ENCODE results near the gene PKD2L2. TPM values are rescaled to one million over a fixed set of nuclear protein-coding genes. Genes with fewer than 3 reads are reported as not detected.

PKD2L2 gene
- total and polyA plus RNA-seq, 12 donors, result 0.06 to 1.7 (median 0.52) TPM; not detected in 2

DNA sequence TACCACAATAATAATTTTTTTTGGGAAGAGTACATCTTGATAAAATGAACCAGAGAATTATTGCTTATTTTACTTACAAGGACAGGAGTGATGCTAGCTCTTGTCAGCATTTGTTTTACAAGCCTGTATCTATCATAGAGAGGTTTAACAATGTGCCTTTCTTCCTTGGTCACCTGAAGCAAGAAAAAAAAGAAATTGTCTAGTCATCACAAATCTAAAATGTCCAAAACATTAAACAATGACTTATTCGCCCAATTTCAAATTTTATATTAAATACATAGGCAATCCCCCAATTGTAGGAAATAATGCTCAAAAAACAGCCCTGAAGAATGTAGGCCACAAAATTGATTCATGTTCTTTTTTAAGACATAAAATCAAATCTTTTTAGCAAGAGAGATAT, 56.6 kb downstream of the PKD2L2 start:
- H3K9me3 ChIP-seq, result no peaks in the 10 kb centered on the region
- WGBS, 2 donors, result 98 to 100% methylated on average over 1 of the region's 1 CpG
- no peak overlapping the region for H3K27ac ChIP-seq
- TF ChIP-seq, protein P1, sequence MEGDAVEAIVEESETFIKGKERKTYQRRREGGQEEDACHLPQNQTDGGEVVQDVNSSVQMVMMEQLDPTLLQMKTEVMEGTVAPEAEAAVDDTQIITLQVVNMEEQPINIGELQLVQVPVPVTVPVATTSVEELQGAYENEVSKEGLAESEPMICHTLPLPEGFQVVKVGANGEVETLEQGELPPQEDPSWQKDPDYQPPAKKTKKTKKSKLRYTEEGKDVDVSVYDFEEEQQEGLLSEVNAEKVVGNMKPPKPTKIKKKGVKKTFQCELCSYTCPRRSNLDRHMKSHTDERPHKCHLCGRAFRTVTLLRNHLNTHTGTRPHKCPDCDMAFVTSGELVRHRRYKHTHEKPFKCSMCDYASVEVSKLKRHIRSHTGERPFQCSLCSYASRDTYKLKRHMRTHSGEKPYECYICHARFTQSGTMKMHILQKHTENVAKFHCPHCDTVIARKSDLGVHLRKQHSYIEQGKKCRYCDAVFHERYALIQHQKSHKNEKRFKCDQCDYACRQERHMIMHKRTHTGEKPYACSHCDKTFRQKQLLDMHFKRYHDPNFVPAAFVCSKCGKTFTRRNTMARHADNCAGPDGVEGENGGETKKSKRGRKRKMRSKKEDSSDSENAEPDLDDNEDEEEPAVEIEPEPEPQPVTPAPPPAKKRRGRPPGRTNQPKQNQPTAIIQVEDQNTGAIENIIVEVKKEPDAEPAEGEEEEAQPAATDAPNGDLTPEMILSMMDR (IDR thresholded peaks at IDR 0.05), result no peak
- intact Hi-C loops (cut with DNase I), result no loop called here
- no peak for DNase-seq
- peaks cover 0 to 6% (median 0%) of the 10 kb centered on the region in 9 donors for H3K4me1 ChIP-seq
- no peak for ATAC-seq
- H3K27me3 ChIP-seq, result no peaks in the 10 kb centered on the region
- H3K4me3 ChIP-seq, result no peak overlapping the region
- peaks cover 0 to 100% (median 73%) of the 10 kb centered on the region in 9 donors for H3K36me3 ChIP-seq

DNA sequence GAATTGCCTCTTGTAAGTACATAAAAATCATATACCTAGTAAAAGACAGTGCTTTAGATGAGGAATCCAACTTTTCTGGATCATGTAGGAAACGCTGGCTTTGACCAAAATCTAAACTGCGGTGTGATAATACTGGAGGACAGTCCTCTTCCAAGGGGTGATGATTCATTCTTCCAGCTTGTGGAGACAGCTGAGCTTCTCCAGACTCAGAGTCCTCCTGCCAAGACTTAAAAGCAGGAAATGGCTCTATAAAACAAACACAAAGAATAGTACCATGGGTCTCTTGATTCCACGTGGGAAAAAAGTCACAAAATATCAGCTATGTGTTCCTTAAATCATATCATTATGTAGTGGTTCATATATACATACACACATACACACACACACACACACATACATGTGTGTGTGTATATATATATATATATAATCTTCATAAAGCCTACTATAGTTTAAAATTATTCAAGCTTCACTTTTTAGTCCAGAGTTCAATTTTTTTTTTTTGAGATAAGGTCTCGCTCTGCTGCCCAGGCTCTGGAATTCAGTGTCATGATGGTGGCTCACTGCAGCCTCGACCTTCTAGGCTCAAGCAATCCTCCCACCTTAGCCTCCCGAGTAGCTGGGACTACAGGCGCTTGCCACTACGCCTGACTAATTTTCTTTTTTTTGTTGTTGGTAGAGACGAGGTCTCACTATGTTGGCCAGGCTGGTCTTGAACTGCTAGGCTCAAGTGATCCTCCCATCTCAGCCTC, 65.0 kb downstream of the PKD2L2 start:
- 51 to 60% methylated on average over 9 of the region's 9 CpGs for WGBS, 2 donors
- intact Hi-C loops (cut with DNase I), result loop anchor here in 1 of 10 donors (5.0 kb wide), 1 partner anchor 62 kb away; no protein-coding TSS in a partner anchor

DNA sequence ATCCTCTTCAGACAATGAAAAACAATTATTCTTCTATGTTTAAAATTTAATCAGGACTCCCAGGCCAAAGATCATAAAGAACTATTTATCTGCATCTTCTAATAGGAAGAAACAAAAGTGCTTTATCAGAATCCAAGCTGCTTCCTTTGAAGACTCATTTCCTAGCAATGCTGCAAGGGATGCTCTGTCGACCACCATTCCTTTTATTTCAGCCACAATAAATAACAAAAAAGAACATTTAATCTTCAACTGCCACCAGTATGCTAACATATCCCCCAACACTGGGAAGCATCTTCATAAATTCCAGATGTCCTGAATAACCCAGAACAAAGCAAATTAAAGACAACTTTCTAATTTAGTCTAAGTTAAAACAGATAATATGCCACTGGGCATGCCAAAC, 68.7 kb downstream of the PKD2L2 start:
- TF ChIP-seq, protein P1 (IDR thresholded peaks at IDR 0.05), result no peak
- H3K4me3 ChIP-seq, result no peak overlapping the region
- H3K4me1 ChIP-seq, result peaks cover 0 to 39% (median 17%) of the 10 kb centered on the region in 9 donors
- WGBS, 2 donors, result 55 to 70% methylated on average over 1 of the region's 1 CpG
- ATAC-seq, result no peak
- no peak overlapping the region for H3K27ac ChIP-seq
- intact Hi-C loops (cut with DNase I), result no loop called here
- no peak for DNase-seq
- H3K36me3 ChIP-seq, result peaks cover 0 to 87% (median 0%) of the 10 kb centered on the region in 9 donors
- H3K9me3 ChIP-seq, result no peaks in the 10 kb centered on the region
- H3K27me3 ChIP-seq, result no peaks in the 10 kb centered on the region

More for the DNA sequence above, 65.0 kb downstream of the PKD2L2 start:
- peak in 1 of 2 donors; percentile 61 for DNase-seq
- Histone ChIP-seq H3K4me3 (peak overlapping the region in 1 of 10 donors; percentile 3), H3K27me3 (no peaks in the 10 kb centered on the region), H3K27ac (peak overlapping the region in 8 of 10 donors; percentile 15 to 75 (median 62)), H3K36me3 (peaks cover 0 to 88% (median 23%) of the 10 kb centered on the region in 9 donors), H3K4me1 (peaks cover 0 to 29% (median 18%) of the 10 kb centered on the region in 9 donors), H3K9me3 (no peaks in the 10 kb centered on the region)
- peak; percentile 80 to 96 (median 92) for ATAC-seq
- TF ChIP-seq, protein P1 (IDR thresholded peaks at IDR 0.05), result no peak

DNA sequence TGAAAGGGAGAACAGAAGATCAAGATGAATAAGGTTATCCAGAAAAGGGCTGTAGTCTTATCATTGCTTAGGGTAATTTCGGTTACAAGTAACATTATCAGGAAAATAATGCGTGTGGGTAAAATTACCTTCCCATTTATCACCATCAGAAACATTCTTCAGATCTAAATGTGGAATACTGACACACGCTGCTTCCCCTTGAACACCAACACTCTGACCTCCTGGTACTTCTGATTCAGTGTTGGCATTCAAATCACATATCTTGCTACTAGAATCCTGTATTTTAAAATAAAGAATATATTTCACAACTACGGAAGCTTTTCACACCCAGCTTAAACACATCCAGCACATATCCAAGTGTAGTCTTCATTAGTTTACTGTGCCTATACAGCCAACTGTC, 70.2 kb downstream of the PKD2L2 start:
- H3K36me3 ChIP-seq, result peaks cover 0 to 90% (median 0%) of the 10 kb centered on the region in 9 donors
- H3K4me1 ChIP-seq, result peaks cover 0 to 24% (median 6%) of the 10 kb centered on the region in 9 donors
- intact Hi-C loops (cut with DNase I), result no loop called here
- WGBS, 2 donors, result 51 to 71% methylated on average over 4 of the region's 4 CpGs
- H3K27ac ChIP-seq, result peak overlapping the region in 6 of 10 donors; percentile 7 to 51 (median 38)
- ATAC-seq, result peak in 4 of 8 donors; percentile 40 to 70 (median 53)
- no peaks in the 10 kb centered on the region for H3K9me3 ChIP-seq
- H3K4me3 ChIP-seq, result no peak overlapping the region
- DNase-seq, result no peak
- TF ChIP-seq, protein P1 (IDR thresholded peaks at IDR 0.05), result no peak
- no peaks in the 10 kb centered on the region for H3K27me3 ChIP-seq

Data from heart right ventricle (tissue), 16 donors.